Measurements from ENCODE around the gene ZNRF1. TPM values are rescaled to one million over a fixed set of nuclear protein-coding genes. Genes with fewer than 3 reads are reported as not detected.

ZNRF1 gene
- total RNA-seq, 2 donors from 2014 or later, result 27.7 to 29.7 TPM

DNA sequence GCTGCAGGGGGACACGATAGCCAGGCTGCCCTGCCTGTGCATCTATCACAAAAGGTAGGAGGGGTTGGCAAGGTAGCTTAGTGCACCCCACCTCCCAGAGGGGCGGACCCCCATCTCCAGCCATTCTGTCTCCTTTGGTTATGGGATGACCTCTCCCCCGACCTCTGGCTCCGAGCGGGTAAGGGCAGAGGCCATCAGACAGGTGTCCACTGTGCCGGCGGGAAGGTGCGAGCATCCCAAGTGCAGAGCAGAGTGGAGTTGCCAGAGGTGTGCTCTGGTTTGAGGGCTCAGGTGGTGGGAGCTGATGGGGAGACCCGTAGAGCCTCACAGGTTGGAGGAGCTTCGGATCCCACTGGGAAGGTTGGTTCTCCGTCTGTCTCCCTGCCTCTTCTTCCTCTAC lies 106.0 kb downstream of the ZNRF1 start:
- intact Hi-C loops (cut with DNase I), result no loop called here
- Histone ChIP-seq H3K36me3 (no peaks in the 10 kb centered on the region), H3K27me3 (no peaks in the 10 kb centered on the region), H3K27ac (peak overlapping the region; percentile 53), H3K4me1 (peaks cover 13% of the 10 kb centered on the region), H3K9me3 (no peaks in the 10 kb centered on the region), H3K4me3 (no peak overlapping the region), H3K9ac (ENCODE audit: low read depth in 2 of 2, low read length in 2 of 2) (no peak overlapping the region)
- TF ChIP-seq, protein P1, sequence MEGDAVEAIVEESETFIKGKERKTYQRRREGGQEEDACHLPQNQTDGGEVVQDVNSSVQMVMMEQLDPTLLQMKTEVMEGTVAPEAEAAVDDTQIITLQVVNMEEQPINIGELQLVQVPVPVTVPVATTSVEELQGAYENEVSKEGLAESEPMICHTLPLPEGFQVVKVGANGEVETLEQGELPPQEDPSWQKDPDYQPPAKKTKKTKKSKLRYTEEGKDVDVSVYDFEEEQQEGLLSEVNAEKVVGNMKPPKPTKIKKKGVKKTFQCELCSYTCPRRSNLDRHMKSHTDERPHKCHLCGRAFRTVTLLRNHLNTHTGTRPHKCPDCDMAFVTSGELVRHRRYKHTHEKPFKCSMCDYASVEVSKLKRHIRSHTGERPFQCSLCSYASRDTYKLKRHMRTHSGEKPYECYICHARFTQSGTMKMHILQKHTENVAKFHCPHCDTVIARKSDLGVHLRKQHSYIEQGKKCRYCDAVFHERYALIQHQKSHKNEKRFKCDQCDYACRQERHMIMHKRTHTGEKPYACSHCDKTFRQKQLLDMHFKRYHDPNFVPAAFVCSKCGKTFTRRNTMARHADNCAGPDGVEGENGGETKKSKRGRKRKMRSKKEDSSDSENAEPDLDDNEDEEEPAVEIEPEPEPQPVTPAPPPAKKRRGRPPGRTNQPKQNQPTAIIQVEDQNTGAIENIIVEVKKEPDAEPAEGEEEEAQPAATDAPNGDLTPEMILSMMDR (IDR thresholded peaks at IDR 0.05), result no peak
- no peak for DNase-seq

- H3K4me1 ChIP-seq, result peaks cover 20% of the 10 kb centered on the region
- no peak overlapping the region for H3K9ac ChIP-seq (ENCODE audit: low read depth in 2 of 2, low read length in 2 of 2)
- intact Hi-C loops (cut with DNase I), result no loop called here
- DNase-seq, result peak; percentile 55
- H3K4me3 ChIP-seq, result no peak overlapping the region
- TF ChIP-seq, protein P1 (IDR thresholded peaks at IDR 0.05), result no peak
- peak overlapping the region; percentile 53 for H3K27ac ChIP-seq
- H3K36me3 ChIP-seq, result no peaks in the 10 kb centered on the region
- no peaks in the 10 kb centered on the region for H3K27me3 ChIP-seq
- no peaks in the 10 kb centered on the region for H3K9me3 ChIP-seq
Observed at GRCh38 chr16:75105306-75106061, 106.7 kb downstream of the ZNRF1 start.

DNA sequence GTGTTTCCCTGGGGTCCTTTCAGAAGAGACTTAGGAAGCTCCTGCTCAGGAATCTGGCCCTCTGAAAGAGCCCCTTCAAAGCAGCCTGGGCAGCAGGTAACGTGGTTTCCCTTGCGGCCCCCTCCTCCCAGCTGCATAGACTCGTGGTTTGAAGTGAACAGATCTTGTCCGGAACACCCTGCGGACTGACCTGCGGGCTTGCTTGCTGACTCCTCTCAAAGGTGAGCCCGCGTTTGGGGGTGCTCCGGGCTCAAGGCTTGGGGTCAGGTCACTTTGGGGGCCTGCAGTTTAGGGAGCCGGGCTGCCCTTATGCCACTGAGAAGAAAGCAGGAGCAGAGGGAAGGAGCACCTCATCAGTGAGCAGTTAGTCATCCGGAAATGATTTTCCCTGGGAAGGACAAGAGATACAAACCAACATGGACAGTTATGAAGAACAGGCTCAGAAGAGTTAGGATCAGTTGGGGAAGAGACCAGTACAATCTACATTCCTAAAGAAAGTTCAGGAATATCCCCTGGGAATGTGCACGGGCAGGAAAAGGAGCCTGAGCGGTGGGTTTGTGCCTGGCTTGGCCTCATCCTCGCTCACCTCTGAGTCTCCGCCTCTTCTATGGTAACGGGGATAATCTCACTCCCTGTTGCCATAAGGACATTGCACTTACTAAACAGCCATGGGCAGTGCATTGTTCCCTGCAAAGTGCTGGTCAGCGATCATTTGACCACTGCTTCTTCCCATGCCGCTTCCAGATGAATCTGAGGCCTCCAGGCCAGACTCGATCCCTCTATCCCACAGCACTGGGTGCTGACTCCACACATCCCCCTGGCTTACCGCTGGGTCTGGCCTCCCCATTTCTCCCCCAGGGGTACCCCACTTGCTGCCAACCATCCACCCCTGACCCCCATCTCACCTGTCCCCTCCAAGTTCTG lies 107.8 kb downstream of the ZNRF1 start:
- Histone ChIP-seq H3K9ac (ENCODE audit: low read depth in 2 of 2, low read length in 2 of 2) (peak overlapping the region in 1 of 2 donors; percentile 36), H3K9me3 (no peaks in the 10 kb centered on the region), H3K4me1 (peaks cover 26% of the 10 kb centered on the region), H3K36me3 (no peaks in the 10 kb centered on the region), H3K27me3 (no peaks in the 10 kb centered on the region), H3K4me3 (no peak overlapping the region), H3K27ac (no peak overlapping the region)
- intact Hi-C loops (cut with DNase I), result no loop called here
- DNase-seq, result no peak
- TF ChIP-seq, protein P1 (IDR thresholded peaks at IDR 0.05), result no peak

GRCh38 chr16:75107505-75107904 lies 108.7 kb downstream of the ZNRF1 start:
- Histone ChIP-seq H3K9ac (ENCODE audit: low read depth in 2 of 2, low read length in 2 of 2) (no peak overlapping the region), H3K4me3 (no peak overlapping the region), H3K36me3 (no peaks in the 10 kb centered on the region), H3K27me3 (no peaks in the 10 kb centered on the region), H3K9me3 (no peaks in the 10 kb centered on the region), H3K27ac (no peak overlapping the region), H3K4me1 (peaks cover 26% of the 10 kb centered on the region)
- TF ChIP-seq, protein P1 (IDR thresholded peaks at IDR 0.05), result no peak
- DNase-seq, result no peak
- intact Hi-C loops (cut with DNase I), result no loop called here

DNA sequence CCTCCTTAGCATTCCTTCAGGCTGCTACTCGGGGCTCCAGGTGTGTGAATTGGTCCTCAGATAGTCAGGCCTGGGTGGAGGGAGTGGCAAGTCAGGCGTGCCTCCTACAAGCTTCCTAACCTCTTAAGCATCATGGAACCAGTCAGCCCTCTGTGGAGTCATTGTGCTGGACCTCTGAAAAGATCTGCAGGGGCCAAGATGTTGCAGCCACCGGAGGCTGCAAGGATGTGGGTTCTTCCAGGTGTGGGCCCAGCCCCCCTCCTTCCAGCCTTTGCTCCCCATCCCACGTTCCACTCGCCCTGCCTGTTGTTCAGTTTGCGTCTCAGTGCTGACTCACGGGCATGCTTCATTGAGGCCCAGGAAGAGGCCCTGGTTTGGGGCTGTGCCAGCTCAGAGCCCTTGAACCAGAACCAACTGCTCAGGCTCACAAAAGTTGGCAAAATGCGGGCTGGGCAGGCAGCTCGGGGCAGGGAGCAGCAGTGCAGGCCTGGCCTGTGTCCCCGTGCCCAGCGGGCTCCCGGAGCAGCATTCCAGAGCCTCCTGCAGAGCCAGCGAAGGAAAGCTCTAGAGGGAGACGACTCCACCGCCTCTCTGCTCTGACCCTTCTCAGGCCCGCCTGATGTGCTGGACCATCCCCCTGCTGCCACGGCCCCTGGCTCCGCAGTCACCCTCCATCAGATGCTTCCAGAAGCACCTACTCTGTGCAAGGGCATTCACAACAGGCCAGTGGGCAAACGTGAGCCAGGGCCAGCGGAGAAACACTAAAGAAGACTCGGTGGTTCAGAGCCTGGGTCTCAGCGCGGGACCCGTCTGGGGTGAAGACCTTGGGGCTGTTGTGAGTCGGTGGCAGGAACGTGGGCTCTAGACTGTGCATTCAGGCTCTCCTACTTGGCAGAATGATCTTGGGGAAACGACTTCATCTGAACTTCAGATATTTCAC lies 110.2 kb downstream of the ZNRF1 start:
- DNase-seq, result peak; percentile 77
- TF ChIP-seq, protein P1 (IDR thresholded peaks at IDR 0.05), result no peak
- Histone ChIP-seq H3K9ac (ENCODE audit: low read depth in 2 of 2, low read length in 2 of 2) (peak overlapping the region; percentile 47 to 56), H3K36me3 (no peaks in the 10 kb centered on the region), H3K27me3 (no peaks in the 10 kb centered on the region), H3K9me3 (no peaks in the 10 kb centered on the region), H3K4me3 (no peak overlapping the region), H3K4me1 (peaks cover 26% of the 10 kb centered on the region), H3K27ac (peak overlapping the region; percentile 59)
- intact Hi-C loops (cut with DNase I), result no loop called here
